ENCODE data around the gene THSD7B.

Gene THSD7B

DNA sequence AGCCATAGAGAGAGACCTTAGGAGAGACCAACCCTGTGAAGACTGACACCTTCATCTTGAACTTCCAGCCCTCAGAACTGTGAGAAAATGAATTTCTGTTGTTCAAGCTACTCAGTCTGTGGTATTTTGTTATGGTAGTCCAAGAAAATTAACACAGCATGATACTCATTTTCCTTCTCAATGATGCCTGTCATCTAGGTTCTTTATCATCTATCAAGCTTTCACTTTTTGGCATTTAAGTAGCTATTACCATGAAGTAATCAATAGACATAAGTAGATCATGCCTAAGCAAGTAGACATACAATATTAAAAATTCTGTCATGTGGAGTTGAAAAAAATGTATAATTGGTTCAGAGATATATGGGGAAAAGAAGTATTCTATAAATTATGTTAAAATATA is 444.7 kb downstream of the THSD7B start:
- no peak for DNase-seq

DNA sequence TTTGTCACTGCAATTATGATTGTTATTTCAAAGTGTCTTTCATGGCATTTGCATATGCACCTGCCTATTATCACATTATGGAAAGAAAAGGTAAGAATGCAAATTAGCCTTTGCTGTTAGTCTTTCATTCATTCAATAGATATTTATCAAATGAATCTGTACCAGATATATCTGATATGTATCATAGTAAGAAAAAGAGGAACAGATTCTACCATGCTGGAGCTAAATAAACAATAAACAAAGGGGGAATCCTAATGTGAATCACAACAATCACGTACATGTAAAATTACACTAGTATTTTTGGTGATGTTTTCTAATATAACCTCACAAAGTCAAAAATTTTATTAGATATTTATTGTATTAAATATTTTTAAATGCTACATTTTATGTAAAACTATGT is 446.4 kb downstream of the THSD7B start:
- DNase-seq = no peak

DNA sequence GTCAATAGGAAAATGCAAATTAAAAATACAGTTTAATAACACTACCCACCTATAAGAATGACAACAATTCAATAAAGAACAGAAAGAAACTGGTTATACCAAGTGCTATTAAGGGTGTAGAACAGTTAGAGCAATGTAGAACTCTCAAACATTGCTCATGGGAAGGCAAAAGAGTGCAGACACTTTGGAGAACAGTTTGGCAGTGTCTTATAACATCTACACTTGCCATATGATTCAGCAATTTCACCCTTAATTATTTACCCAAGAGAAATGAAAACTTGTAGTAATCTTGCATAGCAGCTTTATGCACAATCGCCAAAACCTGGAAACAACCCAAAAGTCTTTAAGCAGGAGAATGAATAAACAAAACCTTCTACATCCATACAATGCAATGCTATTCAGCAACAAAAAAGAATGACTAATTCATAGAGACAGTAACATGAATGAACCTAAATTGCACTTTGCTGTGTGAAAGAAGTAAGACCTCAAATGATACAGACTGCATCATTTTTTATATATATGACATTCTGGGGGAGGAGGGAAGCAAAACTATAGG is 455.2 kb downstream of the THSD7B start:
- no peak for DNase-seq

DNA sequence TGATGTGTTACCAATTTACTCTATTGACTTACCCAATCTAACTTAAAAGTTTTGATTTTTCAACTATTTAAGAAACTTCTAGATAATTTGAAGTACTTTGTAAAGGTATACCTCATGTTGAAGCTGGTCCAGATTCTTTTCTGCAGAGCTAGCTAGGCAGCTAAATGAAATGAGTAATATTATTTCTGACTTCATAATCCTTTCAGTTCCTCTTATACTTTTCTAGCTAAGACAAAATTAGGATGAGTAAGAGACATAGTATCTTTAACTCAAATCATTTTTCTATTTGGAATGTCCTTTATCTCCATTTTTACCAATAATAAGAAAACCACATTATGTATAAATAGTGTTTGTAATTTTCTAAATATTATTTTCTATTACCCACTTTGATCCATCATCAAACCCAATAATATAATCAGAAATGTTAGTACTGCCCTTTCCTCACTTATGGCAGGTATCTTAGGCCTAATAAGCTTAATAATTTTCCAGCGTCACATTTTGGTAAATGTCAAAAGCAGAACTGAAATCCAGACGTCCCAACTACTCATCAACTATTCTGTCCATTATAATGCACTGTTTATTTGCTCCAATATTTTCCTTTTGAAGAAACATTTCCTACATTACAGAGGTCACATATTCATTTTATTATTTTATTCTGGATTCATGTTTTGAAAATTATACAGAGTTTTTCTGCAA is 456.6 kb downstream of the THSD7B start:
- DNase-seq = no peak

DNA sequence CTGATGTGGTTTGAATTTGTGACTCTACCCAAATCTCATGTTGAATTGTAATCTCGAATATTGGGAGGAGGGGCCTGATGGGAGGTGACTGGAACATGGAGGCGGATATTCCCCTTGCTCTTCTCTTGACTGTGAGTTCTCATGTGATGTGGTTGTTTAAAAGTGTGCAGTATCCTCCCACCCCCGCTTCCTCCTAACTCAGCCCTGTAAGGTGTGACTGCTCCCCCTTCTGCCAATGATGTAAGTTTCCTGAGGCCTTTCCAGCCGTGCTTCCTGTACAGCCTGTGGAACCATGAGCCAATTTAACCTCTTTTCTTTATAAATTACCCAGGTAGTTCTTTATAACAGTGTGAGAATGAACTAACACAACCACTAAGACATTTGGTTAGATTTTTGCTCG is 458.4 kb downstream of the THSD7B start:
- DNase-seq = no peak

DNA sequence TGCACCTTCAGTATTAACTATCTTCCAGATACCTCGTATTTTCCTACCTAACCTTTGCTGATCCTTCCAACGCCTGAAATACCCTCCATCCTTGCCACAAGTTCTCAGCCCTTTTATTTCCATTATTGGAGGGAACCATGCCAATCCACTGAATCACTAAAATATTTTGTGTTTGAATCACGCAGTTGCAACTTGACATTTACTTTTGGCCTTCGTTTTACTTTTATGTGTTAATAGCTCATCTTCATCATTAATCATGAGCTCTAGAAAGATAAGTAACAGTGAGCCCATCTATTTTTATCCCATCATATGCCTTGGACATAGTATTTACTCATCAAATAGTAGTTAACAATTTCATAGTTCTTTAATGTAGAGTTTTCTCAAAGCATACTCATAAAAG is 463.2 kb downstream of the THSD7B start:
- no peak for DNase-seq

DNA sequence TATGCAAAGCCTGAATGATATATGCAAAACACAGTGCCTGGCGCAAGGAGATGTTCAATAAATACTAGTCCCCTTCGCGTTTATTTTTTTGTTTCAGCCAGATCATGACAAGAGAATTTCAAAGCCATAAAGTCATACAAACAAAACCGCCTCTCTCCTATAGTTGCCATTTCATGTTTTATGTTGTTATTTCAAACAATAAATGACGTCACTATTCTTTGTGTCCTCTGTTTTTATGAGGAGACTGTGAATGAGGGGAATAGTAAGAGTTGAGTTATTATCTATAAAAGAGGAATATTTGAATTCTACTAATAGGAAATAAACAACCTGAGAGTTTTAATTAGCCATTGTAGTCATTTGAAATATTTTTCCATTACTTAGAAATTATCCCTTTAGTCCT is 464.5 kb downstream of the THSD7B start:
- DNase-seq = no peak

DNA sequence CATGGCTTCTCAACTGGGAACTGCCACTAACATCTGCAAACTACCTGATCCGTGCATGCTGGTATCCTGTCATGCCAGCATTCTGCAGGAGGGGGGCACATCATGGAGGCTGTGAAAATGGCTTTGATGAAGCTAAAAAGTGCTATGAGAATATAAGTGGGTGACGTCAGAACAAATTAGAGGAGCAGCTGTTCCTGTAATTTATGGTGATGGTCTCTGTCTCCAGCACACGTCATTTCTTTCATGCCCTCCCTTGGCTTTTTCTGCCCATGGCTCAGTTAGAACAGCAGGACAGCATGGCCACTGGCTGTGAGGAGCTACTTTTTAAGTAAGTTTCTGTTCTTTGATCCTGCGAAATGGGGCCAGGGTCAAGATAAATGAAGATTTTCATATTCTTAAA is 466.3 kb downstream of the THSD7B start:
- no peak for DNase-seq

DNA sequence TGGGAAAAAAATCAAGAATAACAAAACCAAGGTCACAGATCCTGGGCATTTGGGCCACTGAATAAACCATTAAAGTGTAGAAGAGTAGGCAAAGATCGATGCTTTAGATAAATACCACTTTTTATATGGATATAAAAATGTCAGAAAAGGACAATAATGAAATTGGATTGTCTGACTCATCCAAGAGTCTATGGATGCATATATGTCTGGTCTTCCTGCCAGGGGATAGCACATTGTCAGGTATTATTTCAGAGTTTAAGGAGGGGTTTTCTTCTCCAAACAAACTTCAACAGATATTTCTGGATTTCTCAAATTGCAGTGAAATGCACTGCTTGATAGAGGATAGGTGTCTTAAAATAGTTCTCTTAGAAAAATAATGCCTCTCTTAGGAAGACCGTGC is 466.7 kb downstream of the THSD7B start:
- DNase-seq = no peak

DNA sequence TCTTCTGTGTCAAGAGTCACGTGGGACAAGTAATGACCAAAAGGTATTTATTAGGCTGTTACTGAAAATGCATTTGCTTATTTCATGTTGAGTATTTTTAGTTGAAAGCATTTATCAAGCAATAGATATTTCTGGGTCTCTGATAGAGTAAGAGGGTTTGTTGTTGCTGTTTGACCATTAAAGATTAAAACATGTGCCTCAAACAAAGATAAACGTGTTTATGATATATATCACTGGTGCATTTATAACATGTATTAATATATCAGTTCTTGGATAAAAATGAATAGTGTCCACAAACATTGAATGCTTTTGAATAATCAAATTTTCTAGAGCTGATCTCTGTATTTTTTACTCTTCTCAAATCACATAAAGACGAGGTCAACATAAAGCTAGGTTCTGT is 467.7 kb downstream of the THSD7B start:
- DNase-seq = no peak

DNA sequence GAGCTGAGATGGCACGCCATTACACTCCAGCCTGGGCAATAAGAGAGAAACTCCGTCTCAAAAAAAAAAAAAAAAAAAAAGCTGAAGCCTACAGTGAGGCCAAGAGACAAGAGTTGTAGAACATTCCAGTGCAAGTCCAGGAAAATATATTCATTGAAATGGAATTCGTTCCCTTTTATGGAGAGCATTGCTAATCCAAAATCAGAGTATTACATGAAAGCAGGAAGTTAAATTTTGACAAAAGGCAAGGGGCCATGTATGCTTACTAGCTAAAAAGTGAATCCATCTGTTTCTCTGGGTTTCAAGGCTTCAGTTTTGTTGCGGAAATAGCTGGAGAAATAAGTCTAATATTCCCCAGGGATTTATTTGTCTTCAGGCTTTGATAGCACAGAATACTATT is 471.7 kb downstream of the THSD7B start:
- no peak for DNase-seq

DNA sequence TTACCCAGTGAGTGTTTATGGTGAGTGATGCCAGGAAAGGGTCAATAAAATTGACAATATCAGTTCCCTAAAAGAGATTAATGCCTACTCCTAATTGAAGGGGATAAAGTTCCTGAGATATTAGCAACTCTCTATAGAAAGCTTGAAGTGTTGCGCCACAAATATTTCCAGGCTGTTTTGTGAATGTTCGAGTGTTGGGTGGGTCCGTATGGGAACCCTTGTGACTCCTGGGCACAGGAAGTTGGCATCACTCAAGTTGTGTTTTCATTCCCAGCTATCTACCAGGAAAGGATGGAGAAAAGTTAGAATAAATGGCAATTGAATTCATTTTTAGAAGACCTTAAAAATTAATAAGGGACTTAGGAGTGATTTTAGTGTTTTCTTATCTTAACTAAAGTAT is 472.7 kb downstream of the THSD7B start:
- DNase-seq = no peak

DNA sequence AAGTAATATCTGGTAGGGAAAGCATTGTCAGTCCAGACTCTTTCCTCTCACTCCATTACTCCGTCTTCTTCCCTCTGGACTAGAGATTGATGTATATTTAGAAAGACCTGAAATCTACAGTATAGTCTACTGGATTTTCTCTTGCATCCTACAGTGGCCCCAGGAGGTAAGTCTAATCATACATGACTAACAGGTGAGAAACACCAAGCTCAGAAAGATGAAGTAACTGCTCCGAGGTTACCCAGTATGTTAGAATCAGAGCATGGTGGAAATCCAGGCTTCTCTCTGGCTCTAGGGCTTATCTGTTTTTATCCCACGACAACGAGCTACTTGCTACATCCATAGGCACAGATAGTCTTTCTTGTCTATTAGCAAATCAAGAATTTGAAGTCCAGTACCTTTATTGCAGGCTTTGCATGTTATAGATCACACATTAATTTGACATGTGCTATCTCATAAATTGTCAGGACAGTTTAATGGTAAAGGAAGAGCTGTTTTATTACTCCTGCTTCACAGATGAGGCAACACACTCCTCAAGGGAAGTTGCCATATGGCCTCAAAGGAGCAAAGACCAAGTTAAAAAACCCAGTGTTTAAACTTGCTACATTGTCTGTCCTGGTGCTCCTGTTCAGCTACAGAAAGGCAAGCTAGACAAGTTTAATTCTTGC is 484.3 kb downstream of the THSD7B start:
- DNase-seq = no peak

DNA sequence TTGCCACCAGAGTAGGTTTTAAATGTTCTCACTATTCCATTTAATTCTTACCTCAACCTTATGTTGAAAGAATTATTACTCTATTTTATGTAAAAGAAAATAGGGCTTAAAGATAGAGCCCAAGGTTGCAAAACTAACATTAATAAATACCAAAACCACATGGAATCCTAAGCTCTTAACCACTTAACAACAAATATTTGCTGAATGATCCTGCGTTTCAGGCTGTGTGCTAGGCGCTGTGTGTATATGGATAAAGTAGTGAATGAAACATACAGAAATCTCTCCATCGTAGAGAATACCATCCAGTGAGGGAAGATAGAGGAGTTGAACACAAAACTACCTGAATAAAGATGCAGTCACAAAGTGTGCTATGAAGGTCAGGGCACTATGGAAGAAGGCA is 485.1 kb downstream of the THSD7B start:
- DNase-seq = no peak

DNA sequence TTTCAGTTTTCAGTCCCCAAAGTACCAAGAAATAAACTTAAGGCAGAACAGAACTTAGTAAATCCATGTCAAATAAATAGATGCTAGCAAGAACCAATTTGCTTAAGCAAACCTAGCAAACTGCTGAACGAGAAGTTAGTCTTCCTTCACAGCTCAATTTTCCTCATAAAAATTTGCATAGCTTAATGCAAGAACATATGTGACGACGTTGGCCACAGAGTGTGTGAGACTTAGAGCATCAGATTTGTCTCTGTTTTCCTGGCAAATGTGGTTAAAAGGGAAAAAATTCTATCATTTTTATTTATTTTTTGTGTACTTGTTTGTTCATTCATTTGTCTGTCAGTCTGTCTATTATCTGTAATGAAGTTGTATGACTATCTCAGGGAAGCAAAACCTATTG is 485.7 kb downstream of the THSD7B start:
- no peak for DNase-seq

DNA sequence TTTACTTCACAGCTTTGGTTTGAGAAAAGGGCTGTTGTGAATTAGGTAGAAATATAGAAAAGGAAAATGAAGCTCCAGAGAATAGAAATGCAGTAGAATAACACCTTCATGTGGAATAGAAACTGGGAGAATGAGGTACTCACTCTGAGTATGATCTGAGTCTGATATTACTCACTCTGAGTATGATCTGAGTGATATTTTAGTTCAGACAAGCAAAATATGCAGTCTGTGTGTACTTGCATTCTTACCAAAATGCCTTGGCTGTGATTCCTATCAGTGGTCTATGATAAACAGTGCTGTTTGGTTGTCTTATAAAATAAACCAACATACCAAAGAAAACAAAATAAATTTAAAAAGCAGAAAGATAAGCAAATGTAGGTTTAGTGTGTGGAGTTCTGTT is 487.6 kb downstream of the THSD7B start:
- DNase-seq = no peak

DNA sequence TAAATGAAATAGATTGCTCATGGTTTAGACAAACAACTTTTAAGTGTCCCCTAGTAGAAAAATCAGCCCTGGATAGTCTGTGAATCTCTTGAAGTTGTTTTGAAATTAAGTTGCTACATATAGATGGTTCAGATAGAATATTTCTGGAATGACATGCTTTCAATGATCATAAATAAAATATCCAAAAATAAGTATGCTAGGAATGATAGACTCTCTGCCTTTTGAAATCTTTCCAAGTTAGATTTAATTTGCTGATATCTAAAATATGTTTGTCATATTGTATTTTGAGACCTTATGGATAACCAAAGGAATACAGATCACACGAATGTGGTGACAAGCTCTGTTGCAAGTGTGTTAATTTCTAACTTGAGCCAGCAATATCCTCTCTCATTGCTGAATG is 488.7 kb downstream of the THSD7B start:
- DNase-seq = no peak

DNA sequence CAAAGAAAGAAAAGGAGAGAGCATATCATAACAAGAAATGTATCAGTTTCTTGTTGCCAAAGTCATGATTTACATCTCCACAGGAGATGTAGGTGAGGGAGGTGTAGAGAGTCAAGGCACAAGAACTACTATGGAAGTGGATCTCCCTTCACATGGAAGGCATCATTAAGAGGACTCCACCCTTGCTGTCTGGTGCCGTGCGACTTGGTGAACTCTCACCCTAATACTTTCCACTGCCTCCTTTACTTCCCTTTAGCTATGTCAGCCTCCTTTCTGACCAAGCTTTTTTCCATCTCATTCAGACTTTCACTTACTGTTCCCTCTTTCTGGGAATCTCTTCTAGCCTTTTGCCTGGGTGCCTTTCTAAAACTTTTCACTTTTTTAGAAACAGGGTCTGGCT is 490.0 kb downstream of the THSD7B start:
- no peak for DNase-seq

DNA sequence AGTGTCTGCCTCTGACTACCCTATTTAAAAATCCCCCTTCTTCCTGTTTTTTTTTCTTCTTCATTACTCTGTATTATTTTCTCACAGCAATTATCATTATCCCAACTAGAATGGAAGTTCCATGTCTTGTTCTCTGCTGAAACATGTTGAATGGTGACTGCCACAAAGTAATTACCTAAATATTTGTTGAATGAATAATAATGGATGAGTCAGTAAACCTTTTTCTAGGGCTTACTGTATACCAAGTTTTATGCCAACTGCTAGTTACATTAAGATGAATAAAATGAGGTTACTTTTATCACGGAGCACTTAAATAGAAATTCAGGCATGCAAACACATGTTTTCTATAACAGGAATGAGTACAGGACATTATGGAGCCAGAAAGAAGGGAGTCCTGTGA is 490.6 kb downstream of the THSD7B start:
- DNase-seq = no peak

DNA sequence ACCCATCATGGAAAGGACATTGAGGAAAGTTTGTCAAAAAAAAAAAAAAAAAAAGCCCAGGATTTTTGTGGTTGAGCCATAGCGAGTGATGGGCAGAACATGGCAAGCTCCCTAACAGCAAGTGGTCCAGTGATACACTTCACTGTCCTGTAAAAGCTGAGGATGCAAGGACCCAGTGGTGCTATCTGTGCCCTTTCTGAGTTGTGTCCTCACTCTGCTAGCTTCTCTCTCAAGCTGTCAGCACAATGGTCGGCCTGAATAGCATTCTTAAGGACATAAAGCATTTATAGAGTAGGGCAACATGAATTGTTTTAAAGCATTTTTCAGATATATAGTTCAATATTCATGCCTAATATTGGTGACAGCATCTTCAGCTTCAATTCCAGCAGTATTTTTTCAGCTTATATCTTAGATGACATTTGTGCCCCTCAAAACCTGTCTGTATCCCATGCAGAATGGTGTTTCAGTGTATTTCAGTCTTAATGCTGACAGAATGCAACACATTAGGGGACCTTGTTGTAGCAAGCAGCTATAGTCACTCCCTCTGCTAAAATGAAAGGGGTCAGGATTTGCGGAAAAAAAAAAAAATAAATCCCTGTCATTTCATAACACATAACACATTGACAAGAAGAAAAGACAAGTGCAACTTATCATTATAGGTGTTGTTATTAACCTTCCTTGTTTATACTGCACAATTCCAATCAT is 496.7 kb downstream of the THSD7B start:
- no peak for DNase-seq

DNA sequence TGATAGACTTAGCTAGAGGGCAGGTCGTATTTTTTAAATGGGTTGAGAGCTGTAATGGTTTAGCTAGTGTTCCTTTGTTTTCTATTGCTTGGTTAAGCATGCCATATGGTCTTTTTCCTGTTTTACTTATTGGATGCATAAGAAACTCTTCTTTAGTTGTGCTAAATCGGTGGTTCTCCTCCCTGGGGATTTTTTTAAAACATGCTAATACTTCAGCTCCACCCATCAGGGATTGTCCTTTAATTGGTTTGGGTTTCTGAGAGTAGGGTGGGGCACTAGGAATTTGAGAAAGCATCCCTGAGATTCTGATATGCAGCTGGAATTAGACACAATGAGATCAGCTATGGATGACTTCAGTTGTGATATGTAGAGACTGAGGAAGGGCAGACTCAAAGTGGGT is 497.2 kb downstream of the THSD7B start:
- DNase-seq = no peak

DNA sequence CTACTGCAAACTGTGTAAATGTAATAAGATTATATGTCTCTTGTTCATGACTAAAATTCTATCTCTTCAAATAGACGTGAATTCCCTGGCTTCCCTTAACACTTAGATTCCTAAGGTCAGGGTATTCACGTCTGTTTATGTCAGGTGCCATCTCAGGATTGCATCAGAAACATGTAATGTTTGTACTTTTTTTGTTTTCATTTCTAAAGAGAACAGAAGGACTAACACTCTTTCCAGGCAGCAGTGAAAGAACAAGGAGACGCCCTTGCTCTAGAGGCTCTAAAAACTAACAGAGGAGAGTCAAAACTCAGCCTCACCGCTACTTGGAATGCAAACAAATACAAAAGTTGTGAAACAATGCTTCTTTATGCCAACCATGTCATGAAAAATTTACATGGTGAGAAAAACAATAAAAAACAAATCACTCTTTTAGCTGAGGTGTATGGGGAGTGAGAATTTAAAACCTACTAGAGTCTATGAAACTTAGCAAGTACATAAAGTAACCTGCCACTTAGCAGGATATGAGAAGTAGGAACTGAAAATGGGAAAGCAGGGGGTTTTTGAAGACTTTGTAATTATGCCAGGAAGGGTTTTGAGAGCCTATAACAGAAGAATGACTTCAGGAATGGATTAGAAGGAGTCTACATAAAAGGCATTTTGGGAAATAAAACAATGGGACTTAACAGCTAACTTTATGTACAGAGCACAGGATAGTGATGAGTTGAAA is 522.7 kb downstream of the THSD7B start:
- DNase-seq = no peak

DNA sequence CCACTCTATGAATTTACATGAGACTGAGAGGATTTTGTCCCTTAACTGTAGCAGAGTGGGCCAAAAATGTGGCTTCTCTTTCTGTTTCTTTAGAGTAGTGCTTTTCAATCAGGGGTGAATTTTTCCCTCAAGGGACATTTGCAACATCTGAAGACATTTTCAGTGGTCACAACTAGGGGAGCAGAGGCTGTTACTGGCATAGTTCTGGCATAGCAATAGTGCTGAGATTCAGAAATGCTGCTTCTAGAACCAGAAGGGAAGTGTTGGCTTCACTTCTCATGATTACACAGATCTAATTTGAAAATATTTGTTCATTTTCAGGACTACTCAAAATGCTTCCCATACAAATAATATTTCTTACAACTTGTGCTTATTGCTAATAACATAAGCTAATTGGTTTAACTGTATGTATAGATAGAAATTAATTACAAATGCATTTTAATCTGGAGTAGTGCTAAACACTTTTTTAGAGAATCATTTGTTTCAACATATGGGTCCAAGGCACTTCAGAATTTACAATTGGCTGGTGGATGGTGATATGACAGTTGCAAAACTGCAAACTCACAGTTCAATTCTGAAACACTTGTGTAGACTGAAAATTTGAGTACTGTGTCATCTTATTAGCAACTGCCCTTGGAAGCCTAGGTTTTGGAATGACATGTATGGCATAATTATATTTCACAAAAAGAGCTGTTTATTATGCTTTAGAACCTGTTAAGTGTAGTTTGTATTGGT is 526.7 kb downstream of the THSD7B start:
- no peak for DNase-seq

Measured in stimulated activated naive CD4-positive, alpha-beta T cell (primary cell).